Astrocyte (in vitro differentiated cells and primary cell): ENCODE measurements around the gene TTC9. TPM values are rescaled to one million over a fixed set of nuclear protein-coding genes. Genes with fewer than 3 reads are reported as not detected.
A peak's percentile ranks its signal among the peaks of the same experiment; 100 is the strongest.

Source experiments
- DNase-seq: peaks from one replicate; pipeline ENCODE4 v3.0.0-alpha.2; 2010; ENCODE audit warnings: low read depth
- FAIRE-seq: peaks from 2 replicates; lab custom pipeline; 2011; peaks lifted over from hg19 to GRCh38; lab: Jason Lieb, UNC
- H2AFZ ChIP-seq: 2 replicates; pipeline ENCODE4 v1.6.0; 2012; ENCODE audit warnings: low read depth, low read length, inconsistent platforms
- H3K27ac ChIP-seq: 2 replicates; pipeline ENCODE4 v1.5.1; 2011; ENCODE audit warnings: low read depth, low read length, inconsistent platforms
- H3K27me3 ChIP-seq: 2 replicates; pipeline ENCODE4 v1.6.0; 2011; ENCODE audit warnings: low read length, inconsistent platforms; ENCODE audit not compliant: insufficient read depth
- H3K36me3 ChIP-seq: 2 replicates; pipeline ENCODE4 v1.5.1; 2011; ENCODE audit warnings: low read length, inconsistent platforms; ENCODE audit not compliant: insufficient read depth
- H3K4me1 ChIP-seq: 2 replicates; pipeline ENCODE4 v1.5.1; 2011; ENCODE audit warnings: low read length, inconsistent platforms; ENCODE audit not compliant: insufficient read depth
- H3K4me2 ChIP-seq: 2 replicates; pipeline ENCODE4 v1.6.0; 2012; ENCODE audit warnings: low read length, inconsistent platforms
- H3K4me3 ChIP-seq: 2 replicates; pipeline ENCODE4 v1.5.1; 2011; ENCODE audit warnings: low read depth, mild to moderate bottlenecking, low read length, inconsistent platforms; ENCODE audit not compliant: insufficient read depth
- H3K79me2 ChIP-seq: 2 replicates; pipeline ENCODE4 v1.6.0; 2012; ENCODE audit warnings: mild to moderate bottlenecking, low read length, inconsistent platforms; ENCODE audit not compliant: insufficient read depth
- H3K9ac ChIP-seq: 2 replicates; pipeline ENCODE4 v1.6.0; 2012; ENCODE audit warnings: mild to moderate bottlenecking, low read length, inconsistent platforms
- H3K9me3 ChIP-seq: 2 replicates; pipeline ENCODE4 v1.5.1; 2012; ENCODE audit warnings: low read depth, mild to moderate bottlenecking, low read length, inconsistent platforms; ENCODE audit not compliant: insufficient read depth
- H4K20me1 ChIP-seq: 2 replicates; pipeline ENCODE4 v1.6.0; 2012; ENCODE audit warnings: low read length, inconsistent platforms; ENCODE audit not compliant: insufficient read depth
- H3K27ac Mint-ChIP-seq: one replicate; pipeline ENCODE4 v1.8.0; 2021; ENCODE audit warnings: mild to moderate bottlenecking, mixed read lengths; ENCODE audit not compliant: unreplicated experiment
- H3K27me3 Mint-ChIP-seq: one replicate; pipeline ENCODE4 v1.8.0; 2021; ENCODE audit warnings: low read depth, mixed read lengths; ENCODE audit not compliant: unreplicated experiment
- H3K36me3 Mint-ChIP-seq: one replicate; pipeline ENCODE4 v1.8.0; 2021; ENCODE audit warnings: low read depth, mixed read lengths; ENCODE audit not compliant: unreplicated experiment
- H3K4me1 Mint-ChIP-seq: one replicate; pipeline ENCODE4 v1.8.0; 2021; ENCODE audit warnings: low read depth, mixed read lengths; ENCODE audit not compliant: unreplicated experiment
- H3K4me3 Mint-ChIP-seq: one replicate; pipeline ENCODE4 v1.8.0; 2021; ENCODE audit warnings: mild to moderate bottlenecking, moderate library complexity, mixed read lengths; ENCODE audit not compliant: unreplicated experiment
- H3K9me3 Mint-ChIP-seq: one replicate; pipeline ENCODE4 v1.8.0; 2021; ENCODE audit warnings: mild to moderate bottlenecking, mixed read lengths; ENCODE audit not compliant: unreplicated experiment
- EZH2 ChIP-seq: IDR thresholded peaks from 2 replicates; pipeline ENCODE4 v1.6.1; 2012; ENCODE audit warnings: mild to moderate bottlenecking, low read length, inconsistent platforms; ENCODE audit not compliant: insufficient read depth
- total RNA-seq: library from RNA; stranded (reverse); gene quantifications from 2 replicates; pipeline ENCODE4 v1.2.1, GENCODE V29; 2021
- TF ChIP-seq, protein P1 (sequence below): IDR thresholded peaks from 2 replicates; pipeline ENCODE4 v1.5.1; 2011; ENCODE audit warnings: low read depth, mild to moderate bottlenecking, inconsistent platforms, low read length, moderate library complexity; ENCODE audit not compliant: insufficient read depth

TTC9 gene
- total RNA-seq, 1 donor from 2014 or later = 8.4 TPM

- no peak overlapping the region for H2AFZ ChIP-seq
- H3K36me3 ChIP-seq = no peaks in the 10 kb centered on the region
- no peak overlapping the region for H3K27ac ChIP-seq
- peaks cover 5% of the 10 kb centered on the region for H3K4me1 ChIP-seq
- H3K27me3 ChIP-seq = peaks cover 2% of the 10 kb centered on the region
- H3K4me2 ChIP-seq = no peak overlapping the region
- Mint-ChIP-seq H3K4me3 (no peak overlapping the region), H3K4me1 (peaks cover 25% of the 10 kb centered on the region), H3K36me3 (no peaks in the 10 kb centered on the region), H3K27me3 (peaks cover 7% of the 10 kb centered on the region), H3K9me3 (no peaks in the 10 kb centered on the region), H3K27ac (no peak overlapping the region)
- DNase-seq = no peak
- TF ChIP-seq, protein P1, sequence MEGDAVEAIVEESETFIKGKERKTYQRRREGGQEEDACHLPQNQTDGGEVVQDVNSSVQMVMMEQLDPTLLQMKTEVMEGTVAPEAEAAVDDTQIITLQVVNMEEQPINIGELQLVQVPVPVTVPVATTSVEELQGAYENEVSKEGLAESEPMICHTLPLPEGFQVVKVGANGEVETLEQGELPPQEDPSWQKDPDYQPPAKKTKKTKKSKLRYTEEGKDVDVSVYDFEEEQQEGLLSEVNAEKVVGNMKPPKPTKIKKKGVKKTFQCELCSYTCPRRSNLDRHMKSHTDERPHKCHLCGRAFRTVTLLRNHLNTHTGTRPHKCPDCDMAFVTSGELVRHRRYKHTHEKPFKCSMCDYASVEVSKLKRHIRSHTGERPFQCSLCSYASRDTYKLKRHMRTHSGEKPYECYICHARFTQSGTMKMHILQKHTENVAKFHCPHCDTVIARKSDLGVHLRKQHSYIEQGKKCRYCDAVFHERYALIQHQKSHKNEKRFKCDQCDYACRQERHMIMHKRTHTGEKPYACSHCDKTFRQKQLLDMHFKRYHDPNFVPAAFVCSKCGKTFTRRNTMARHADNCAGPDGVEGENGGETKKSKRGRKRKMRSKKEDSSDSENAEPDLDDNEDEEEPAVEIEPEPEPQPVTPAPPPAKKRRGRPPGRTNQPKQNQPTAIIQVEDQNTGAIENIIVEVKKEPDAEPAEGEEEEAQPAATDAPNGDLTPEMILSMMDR = no peak
- TF ChIP-seq EZH2 = no peak
- H3K79me2 ChIP-seq = no peaks in the 10 kb centered on the region
- H3K4me3 ChIP-seq = no peak overlapping the region
- no peaks in the 10 kb centered on the region for H4K20me1 ChIP-seq
- H3K9ac ChIP-seq = no peak overlapping the region
- FAIRE-seq = no peak
- no peaks in the 10 kb centered on the region for H3K9me3 ChIP-seq
These were observed 63.2 kb downstream of the TTC9 start for GRCh38 chr14:70704960-70705359.

- Mint-ChIP-seq H3K27ac (no peak overlapping the region), H3K4me1 (peaks cover 25% of the 10 kb centered on the region), H3K36me3 (no peaks in the 10 kb centered on the region), H3K4me3 (no peak overlapping the region), H3K27me3 (peaks cover 4% of the 10 kb centered on the region), H3K9me3 (no peaks in the 10 kb centered on the region)
- Histone ChIP-seq H3K27ac (no peak overlapping the region), H3K79me2 (no peaks in the 10 kb centered on the region), H3K4me1 (peaks cover 5% of the 10 kb centered on the region), H3K4me3 (no peak overlapping the region), H3K27me3 (peaks cover 2% of the 10 kb centered on the region), H3K9ac (no peak overlapping the region), H4K20me1 (no peaks in the 10 kb centered on the region), H3K36me3 (no peaks in the 10 kb centered on the region), H3K4me2 (no peak overlapping the region), H2AFZ (no peak overlapping the region), H3K9me3 (no peaks in the 10 kb centered on the region)
- FAIRE-seq (no peak), DNase-seq (no peak)
- no peak for TF ChIP-seq EZH2
- TF ChIP-seq, protein P1 = no peak
These were observed 64.5 kb downstream of the TTC9 start for GRCh38 chr14:70706177-70706576.

DNA sequence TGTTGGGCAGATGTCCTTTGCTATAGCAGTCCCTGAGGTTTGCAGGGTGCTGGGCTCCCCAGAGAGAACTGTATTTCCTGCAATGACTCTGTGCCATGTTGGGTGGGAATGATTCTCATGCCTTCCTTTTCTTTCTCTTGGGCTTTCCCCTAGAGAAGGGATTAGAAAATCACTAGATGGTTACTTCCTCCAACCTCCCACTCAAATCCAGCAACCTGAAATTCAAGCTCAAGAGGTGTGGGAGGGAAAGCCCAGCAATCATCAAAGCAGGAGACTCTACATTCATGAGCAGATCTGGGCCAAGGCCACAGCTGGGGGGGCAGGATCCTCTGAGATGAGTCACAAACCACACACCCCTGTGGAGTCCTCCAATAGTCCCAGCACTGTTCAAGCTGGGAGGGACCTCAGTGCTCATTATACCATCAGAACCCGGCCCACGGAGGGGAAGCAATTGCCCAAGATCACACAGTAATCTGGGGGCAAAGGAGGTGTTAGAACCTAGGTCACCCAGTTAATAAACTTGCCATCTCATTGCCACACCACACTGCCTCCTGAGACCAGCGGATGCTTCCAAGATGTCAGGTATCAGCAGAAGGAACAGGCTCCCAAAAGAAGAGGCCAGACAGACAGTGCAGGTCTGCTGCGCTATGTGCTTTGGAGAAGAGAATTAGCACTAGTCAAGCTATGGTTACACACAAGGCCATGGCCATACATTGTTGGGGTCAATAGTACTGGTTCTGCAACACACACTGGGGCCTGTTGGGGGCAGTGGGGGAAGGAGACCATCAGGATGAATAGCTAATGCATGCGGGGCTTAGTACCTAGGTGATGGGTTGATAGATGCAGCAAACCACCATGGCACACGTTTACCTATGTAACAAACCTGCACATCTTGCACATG lies 65.7 kb downstream of the TTC9 start:
- Histone ChIP-seq H3K27me3 (peaks cover 9% of the 10 kb centered on the region), H3K27ac (no peak overlapping the region), H3K4me2 (peak overlapping the region; percentile 41), H3K9me3 (no peaks in the 10 kb centered on the region), H3K79me2 (no peaks in the 10 kb centered on the region), H3K36me3 (no peaks in the 10 kb centered on the region), H3K9ac (no peak overlapping the region), H4K20me1 (no peaks in the 10 kb centered on the region), H2AFZ (no peak overlapping the region), H3K4me3 (no peak overlapping the region), H3K4me1 (peaks cover 5% of the 10 kb centered on the region)
- FAIRE-seq (no peak), DNase-seq (peak; percentile 84)
- peaks cover 4% of the 10 kb centered on the region for H3K27me3 Mint-ChIP-seq
- no peak overlapping the region for H3K27ac Mint-ChIP-seq
- no peaks in the 10 kb centered on the region for H3K36me3 Mint-ChIP-seq
- H3K9me3 Mint-ChIP-seq = no peaks in the 10 kb centered on the region
- H3K4me1 Mint-ChIP-seq = peaks cover 25% of the 10 kb centered on the region
- TF ChIP-seq, protein P1 = no peak
- TF ChIP-seq EZH2 = no peak
- H3K4me3 Mint-ChIP-seq = peak overlapping the region; percentile 32
